Measurements from ENCODE around the gene LENG8. TPM values are rescaled to one million over a fixed set of nuclear protein-coding genes. Genes with fewer than 3 reads are reported as not detected.
"Not testable (repeated sequence)": the region's sequence is repeated elsewhere in the genome, so short reads cannot be mapped to it uniquely, and the experiment has no call there.

Gene LENG8
- polyA plus RNA-seq, 3 donors = 3.6 to 341 (median 5.8) TPM

DNA sequence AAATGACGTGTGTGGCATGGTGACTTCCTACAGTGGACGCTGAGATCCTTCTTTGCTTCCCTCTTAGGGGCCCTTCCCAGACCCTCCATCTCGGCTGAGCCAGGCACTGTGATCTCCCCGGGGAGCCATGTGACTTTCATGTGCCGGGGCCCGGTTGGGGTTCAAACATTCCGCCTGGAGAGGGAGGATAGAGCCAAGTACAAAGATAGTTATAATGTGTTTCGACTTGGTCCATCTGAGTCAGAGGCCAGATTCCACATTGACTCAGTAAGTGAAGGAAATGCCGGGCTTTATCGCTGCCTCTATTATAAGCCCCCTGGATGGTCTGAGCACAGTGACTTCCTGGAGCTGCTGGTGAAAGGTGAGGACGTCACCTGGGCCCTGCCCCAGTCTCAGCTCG lies 58.8 kb downstream of the LENG8 start:
- Histone ChIP-seq H2AFZ (ENCODE audit: insufficient read depth, low read depth, low read length, poor library complexity, severe bottlenecking) (no peak overlapping the region), H3K27me3 (ENCODE audit: control insufficient read depth in 2 of 2, insufficient read depth in 2 of 2, low read length in 2 of 2) (peaks cover 17 to 42% of the 10 kb centered on the region in 2 donors), H3K4me2 (replicated peaks; ENCODE audit: extremely low read depth, low read length, poor library complexity, severe bottlenecking) (no peak overlapping the region), H3K9me3 (replicated peaks in 1 of 2; ENCODE audit: control insufficient read depth in 1 of 2, insufficient read depth in 1 of 2, low read length in 2 of 2) (no peaks in the 10 kb centered on the region), H4K20me1 (ENCODE audit: insufficient read depth, low read length) (no peaks in the 10 kb centered on the region), H3K4me1 (ENCODE audit: control insufficient read depth in 1 of 2, insufficient read depth in 2 of 2, low read length in 2 of 2) (peaks cover 4 to 5% of the 10 kb centered on the region in 2 donors), H3K36me3 (replicated peaks in 1 of 2; ENCODE audit: control insufficient read depth in 1 of 2, insufficient read depth in 2 of 2, low read length in 2 of 2) (no peaks in the 10 kb centered on the region), H3K4me3 (replicated peaks in 1 of 3; ENCODE audit: low read depth in 2 of 3, low read length in 3 of 3) (no peak overlapping the region), H3K9ac (ENCODE audit: insufficient read depth, low read length, poor library complexity, severe bottlenecking) (no peak overlapping the region), H3K27ac (ENCODE audit: low read depth in 1 of 2, low read length in 2 of 2) (no peak overlapping the region), H3K79me2 (ENCODE audit: insufficient read depth, low read length) (peaks cover 4% of the 10 kb centered on the region)
- TF ChIP-seq, protein P1, sequence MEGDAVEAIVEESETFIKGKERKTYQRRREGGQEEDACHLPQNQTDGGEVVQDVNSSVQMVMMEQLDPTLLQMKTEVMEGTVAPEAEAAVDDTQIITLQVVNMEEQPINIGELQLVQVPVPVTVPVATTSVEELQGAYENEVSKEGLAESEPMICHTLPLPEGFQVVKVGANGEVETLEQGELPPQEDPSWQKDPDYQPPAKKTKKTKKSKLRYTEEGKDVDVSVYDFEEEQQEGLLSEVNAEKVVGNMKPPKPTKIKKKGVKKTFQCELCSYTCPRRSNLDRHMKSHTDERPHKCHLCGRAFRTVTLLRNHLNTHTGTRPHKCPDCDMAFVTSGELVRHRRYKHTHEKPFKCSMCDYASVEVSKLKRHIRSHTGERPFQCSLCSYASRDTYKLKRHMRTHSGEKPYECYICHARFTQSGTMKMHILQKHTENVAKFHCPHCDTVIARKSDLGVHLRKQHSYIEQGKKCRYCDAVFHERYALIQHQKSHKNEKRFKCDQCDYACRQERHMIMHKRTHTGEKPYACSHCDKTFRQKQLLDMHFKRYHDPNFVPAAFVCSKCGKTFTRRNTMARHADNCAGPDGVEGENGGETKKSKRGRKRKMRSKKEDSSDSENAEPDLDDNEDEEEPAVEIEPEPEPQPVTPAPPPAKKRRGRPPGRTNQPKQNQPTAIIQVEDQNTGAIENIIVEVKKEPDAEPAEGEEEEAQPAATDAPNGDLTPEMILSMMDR (IDR thresholded peaks at IDR 0.05) = no peak
- H3K36me3 Mint-ChIP-seq = no peaks in the 10 kb centered on the region
- DNase-seq = no peak
- peaks cover 0 to 10% (median 2%) of the 10 kb centered on the region in 7 donors for H3K9me3 Mint-ChIP-seq
- intact Hi-C loops (cut with micrococcal nuclease) = no loop called here
- peaks cover 15% of the 10 kb centered on the region for H3K4me1 Mint-ChIP-seq
- 88% methylated on average over 6 of the region's 12 CpGs for WGBS (ENCODE audit: insufficient coverage)
- H3K4me3 Mint-ChIP-seq = peak overlapping the region in 1 of 2 donors; percentile 72
- peaks cover 46 to 61% (median 52%) of the 10 kb centered on the region in 3 donors for H3K27me3 Mint-ChIP-seq (ENCODE audit: low read depth in 3 of 3)
- no peak overlapping the region for H3K27ac Mint-ChIP-seq

DNA sequence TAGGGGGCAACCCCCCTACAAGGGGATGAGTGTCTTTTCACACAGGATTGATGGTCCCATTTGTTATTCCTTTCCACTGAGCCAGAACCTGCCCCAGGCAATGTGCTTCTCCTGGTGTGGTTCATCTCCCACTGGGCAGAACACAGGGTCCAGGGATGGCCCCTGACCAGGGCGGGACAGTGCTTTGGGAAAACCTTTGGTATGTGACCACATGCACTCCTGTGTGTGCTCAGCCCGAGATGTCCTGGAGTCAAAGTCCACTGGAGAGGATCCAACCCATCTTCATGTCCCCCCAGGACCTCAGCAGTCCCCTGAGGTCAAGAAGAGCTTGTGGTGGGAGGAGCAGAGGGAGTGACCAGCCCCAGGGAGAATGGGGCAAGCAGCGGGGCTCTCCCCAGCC lies 59.5 kb downstream of the LENG8 start:
- Mint-ChIP-seq H3K4me3 (peak overlapping the region in 1 of 2 donors; percentile 72), H3K27me3 (ENCODE audit: low read depth in 3 of 3) (peaks cover 45 to 60% (median 52%) of the 10 kb centered on the region in 3 donors), H3K4me1 (peaks cover 15% of the 10 kb centered on the region)
- H3K9ac ChIP-seq (ENCODE audit: insufficient read depth, low read length, poor library complexity, severe bottlenecking); intact Hi-C loops (cut with micrococcal nuclease); H3K4me3 ChIP-seq (replicated peaks in 1 of 3; ENCODE audit: low read depth in 2 of 3, low read length in 3 of 3); H3K9me3 Mint-ChIP-seq; H3K36me3 ChIP-seq (replicated peaks in 1 of 2; ENCODE audit: control insufficient read depth in 1 of 2, insufficient read depth in 2 of 2, low read length in 2 of 2); DNase-seq; H3K36me3 Mint-ChIP-seq; H2AFZ ChIP-seq (ENCODE audit: insufficient read depth, low read depth, low read length, poor library complexity, severe bottlenecking); H3K4me2 ChIP-seq (replicated peaks; ENCODE audit: extremely low read depth, low read length, poor library complexity, severe bottlenecking); H3K79me2 ChIP-seq (ENCODE audit: insufficient read depth, low read length); H4K20me1 ChIP-seq (ENCODE audit: insufficient read depth, low read length); H3K27ac Mint-ChIP-seq; H3K9me3 ChIP-seq (replicated peaks in 1 of 2; ENCODE audit: control insufficient read depth in 1 of 2, insufficient read depth in 1 of 2, low read length in 2 of 2); H3K4me1 ChIP-seq (ENCODE audit: control insufficient read depth in 1 of 2, insufficient read depth in 2 of 2, low read length in 2 of 2); H3K27ac ChIP-seq (ENCODE audit: low read depth in 1 of 2, low read length in 2 of 2): not testable (repeated sequence)
- no CpG with 5 or more reads among the region's 3 CpGs for WGBS (ENCODE audit: insufficient coverage)
- H3K27me3 ChIP-seq (ENCODE audit: control insufficient read depth in 2 of 2, insufficient read depth in 2 of 2, low read length in 2 of 2) = peaks cover 16 to 35% of the 10 kb centered on the region in 2 donors

GRCh38 chr19:54509200-54509940 lies 60.4 kb downstream of the LENG8 start:
- peaks cover 44 to 59% (median 57%) of the 10 kb centered on the region in 3 donors for H3K27me3 Mint-ChIP-seq (ENCODE audit: low read depth in 3 of 3)
- H2AFZ ChIP-seq (ENCODE audit: insufficient read depth, low read depth, low read length, poor library complexity, severe bottlenecking); H3K27ac Mint-ChIP-seq; H3K9ac ChIP-seq (ENCODE audit: insufficient read depth, low read length, poor library complexity, severe bottlenecking); H3K4me3 ChIP-seq (replicated peaks in 1 of 3; ENCODE audit: low read depth in 2 of 3, low read length in 3 of 3); H3K4me2 ChIP-seq (replicated peaks; ENCODE audit: extremely low read depth, low read length, poor library complexity, severe bottlenecking); H3K36me3 ChIP-seq (replicated peaks in 1 of 2; ENCODE audit: control insufficient read depth in 1 of 2, insufficient read depth in 2 of 2, low read length in 2 of 2); H3K4me1 ChIP-seq (ENCODE audit: control insufficient read depth in 1 of 2, insufficient read depth in 2 of 2, low read length in 2 of 2); H3K27ac ChIP-seq (ENCODE audit: low read depth in 1 of 2, low read length in 2 of 2); H3K79me2 ChIP-seq (ENCODE audit: insufficient read depth, low read length); H3K9me3 ChIP-seq (replicated peaks in 1 of 2; ENCODE audit: control insufficient read depth in 1 of 2, insufficient read depth in 1 of 2, low read length in 2 of 2); H3K9me3 Mint-ChIP-seq; DNase-seq; H3K4me3 Mint-ChIP-seq; H4K20me1 ChIP-seq (ENCODE audit: insufficient read depth, low read length); H3K36me3 Mint-ChIP-seq; intact Hi-C loops (cut with micrococcal nuclease): not testable (repeated sequence)
- WGBS (ENCODE audit: insufficient coverage) = no CpG with 5 or more reads among the region's 21 CpGs
- H3K4me1 Mint-ChIP-seq = peaks cover 15% of the 10 kb centered on the region
- peaks cover 14 to 31% of the 10 kb centered on the region in 2 donors for H3K27me3 ChIP-seq (ENCODE audit: control insufficient read depth in 2 of 2, insufficient read depth in 2 of 2, low read length in 2 of 2)

Data from CD14-positive monocyte (primary cell).